DOHH2 (cell line): Measurements from ENCODE around the gene PRKAG1.
A peak's percentile ranks its signal among the peaks of the same experiment; 100 is the strongest.

ENCODE experiments used
- H3F3A ChIP-seq: fragments of 200-600 bp; sonication (generic), shearing (Covaris generic); 2 replicates; pipeline ENCODE4 v1.6.0; 2016; ENCODE audit warnings: antibody characterized with exemption, mild to moderate bottlenecking; ENCODE audit not compliant: control insufficient read depth, insufficient read depth
- H3K27ac ChIP-seq: fragments of 200-600 bp; sonication (generic); 2 replicates; pipeline ENCODE4 v1.5.1; 2014; ENCODE audit warnings: low read depth, mild to moderate bottlenecking, low read length, moderate library complexity
- H3K27me3 ChIP-seq: fragments of 200-600 bp; sonication (generic); 2 replicates; pipeline ENCODE4 v1.6.1; 2014; ENCODE audit warnings: mild to moderate bottlenecking, low read length, mixed read lengths; ENCODE audit not compliant: control insufficient read depth
- H3K36me3 ChIP-seq: fragments of 200-600 bp; sonication (generic); 2 replicates; pipeline ENCODE4 v1.6.1; 2014; ENCODE audit warnings: mild to moderate bottlenecking, low read length, moderate library complexity, mixed read lengths; ENCODE audit not compliant: control insufficient read depth
- H3K4me1 ChIP-seq: fragments of 200-600 bp; sonication (generic); 2 replicates; pipeline ENCODE4 v1.6.1; 2014; ENCODE audit warnings: mild to moderate bottlenecking, low read length, mixed read lengths; ENCODE audit not compliant: control insufficient read depth
- H3K4me2 ChIP-seq: fragments of 200-600 bp; sonication (generic); 2 replicates; pipeline ENCODE4 v1.6.0; 2014; ENCODE audit warnings: mild to moderate bottlenecking, low read length, moderate library complexity
- H3K4me3 ChIP-seq: fragments of 200-600 bp; sonication (generic); 2 replicates; pipeline ENCODE4 v1.5.1; 2014; ENCODE audit warnings: mild to moderate bottlenecking, low read length, mixed read lengths
- H3K79me2 ChIP-seq: fragments of 200-600 bp; sonication (generic); 2 replicates; pipeline ENCODE4 v1.6.1; 2014; ENCODE audit warnings: mild to moderate bottlenecking, low read length, mixed read lengths; ENCODE audit not compliant: control insufficient read depth
- H3K9me2 ChIP-seq: fragments of 200-600 bp; sonication (generic); replicated peaks from 2 replicates; pipeline ENCODE4 v1.6.1; 2014; ENCODE audit warnings: mild to moderate bottlenecking, low read length, mixed read lengths; ENCODE audit not compliant: control insufficient read depth
- H3K9me3 ChIP-seq: fragments of 200-600 bp; sonication (generic); 2 replicates; pipeline ENCODE4 v1.6.1; 2014; ENCODE audit warnings: antibody characterized with exemption, low read length, mixed read lengths; ENCODE audit not compliant: control insufficient read depth, insufficient read depth
- H4K20me1 ChIP-seq: fragments of 200-600 bp; sonication (generic); 2 replicates; pipeline ENCODE4 v1.6.0; 2014; ENCODE audit warnings: low read depth, mild to moderate bottlenecking, antibody characterized with exemption, low read length, moderate library complexity; ENCODE audit not compliant: control insufficient read depth, insufficient read depth
- CTCF ChIP-seq: fragments of 200-600 bp; sonication (generic); IDR thresholded peaks from one replicate; pipeline ENCODE4 v1.5.1; 2014; ENCODE audit warnings: antibody characterized with exemption, mild to moderate bottlenecking, low read depth, low read length; ENCODE audit not compliant: poor library complexity, severe bottlenecking
- EZH2phosphoT487 ChIP-seq: fragments of 200-600 bp; sonication (generic); IDR thresholded peaks from 2 replicates; pipeline ENCODE4 v1.6.1; 2017; ENCODE audit warnings: borderline replicate concordance, mild to moderate bottlenecking, antibody characterized with exemption, low read length, moderate library complexity, mixed read lengths

Gene PRKAG1

GRCh38 chr12:49019443-49020324 lies 1.1 kb upstream of the PRKAG1 start:
- peak; percentile 64 for TF ChIP-seq CTCF
- no peak for TF ChIP-seq EZH2phosphoT487
- Histone ChIP-seq H3K79me2 (peaks cover 26% of the 10 kb centered on the region), H3K4me2 (peak overlapping the region; percentile 98), H4K20me1 (no peaks in the 10 kb centered on the region), H3K9me3 (no peaks in the 10 kb centered on the region), H3K36me3 (peaks cover 53% of the 10 kb centered on the region), H3K27ac (peak overlapping the region; percentile 93), H3K9me2 (no peaks in the 10 kb centered on the region), H3K27me3 (no peaks in the 10 kb centered on the region), H3K4me1 (peaks cover 28% of the 10 kb centered on the region), H3K4me3 (peak overlapping the region; percentile 83), H3F3A (peaks cover 23% of the 10 kb centered on the region)

- Histone ChIP-seq H3K36me3 (peaks cover 53% of the 10 kb centered on the region), H3K9me2 (no peaks in the 10 kb centered on the region), H3K27me3 (no peaks in the 10 kb centered on the region), H3K4me1 (peaks cover 28% of the 10 kb centered on the region), H3K9me3 (no peaks in the 10 kb centered on the region), H3K4me2 (peak overlapping the region; percentile 98), H4K20me1 (no peaks in the 10 kb centered on the region), H3K79me2 (peaks cover 32% of the 10 kb centered on the region), H3F3A (peaks cover 23% of the 10 kb centered on the region), H3K4me3 (peak overlapping the region; percentile 83), H3K27ac (peak overlapping the region; percentile 93)
- TF ChIP-seq EZH2phosphoT487: no peak
- no peak for TF ChIP-seq CTCF
Observed at GRCh38 chr12:49019120-49019430, 499 bp upstream of the PRKAG1 start.

- Histone ChIP-seq H3F3A (peaks cover 18% of the 10 kb centered on the region), H3K4me2 (peak overlapping the region; percentile 98), H3K9me3 (no peaks in the 10 kb centered on the region), H3K9me2 (no peaks in the 10 kb centered on the region), H3K79me2 (peaks cover 32% of the 10 kb centered on the region), H3K27me3 (no peaks in the 10 kb centered on the region), H3K27ac (peak overlapping the region; percentile 93), H3K36me3 (peaks cover 47% of the 10 kb centered on the region), H4K20me1 (no peaks in the 10 kb centered on the region), H3K4me1 (peaks cover 28% of the 10 kb centered on the region), H3K4me3 (peak overlapping the region; percentile 83)
- TF ChIP-seq CTCF (no peak), EZH2phosphoT487 (no peak)
Observed at GRCh38 chr12:49017891-49018260, 700 bp downstream of the PRKAG1 start.
